ENCODE results near the gene MACROD2.

Gene MACROD2

GRCh38 chr20:14929388-14929787 is 934.1 kb downstream of the MACROD2 start:
- DNase-seq (ENCODE audit: low read depth in 4 of 4, low spot score in 1 of 4): no peak

DNA sequence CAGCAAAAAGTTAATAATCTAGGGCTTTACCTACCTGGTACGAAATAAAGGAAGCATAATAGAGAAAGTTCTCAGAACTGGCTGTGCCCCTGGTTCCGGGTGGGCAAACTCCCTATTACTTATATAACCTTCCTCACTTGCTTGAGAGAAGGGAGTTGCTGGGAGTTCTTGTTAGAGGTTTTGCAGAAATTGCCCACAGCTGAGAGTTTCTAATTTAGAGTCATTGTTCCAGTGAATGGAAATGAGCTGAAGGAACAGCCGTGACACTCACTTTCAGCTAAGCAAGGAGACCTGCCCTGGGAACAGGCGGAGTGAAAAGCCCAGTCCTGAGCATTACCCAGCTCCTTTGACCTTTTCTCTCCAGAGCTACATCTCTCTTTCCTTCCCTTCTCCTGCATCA is 936.7 kb downstream of the MACROD2 start:
- DNase-seq (ENCODE audit: low read depth in 4 of 4, low spot score in 1 of 4): no peak

GRCh38 chr20:14935285-14935684 is 940.0 kb downstream of the MACROD2 start:
- no peak for DNase-seq (ENCODE audit: low read depth in 4 of 4, low spot score in 1 of 4)

- DNase-seq (ENCODE audit: low read depth in 4 of 4, low spot score in 1 of 4): no peak
Measured at GRCh38 chr20:14937021-14937420, 941.7 kb downstream of the MACROD2 start.

DNA sequence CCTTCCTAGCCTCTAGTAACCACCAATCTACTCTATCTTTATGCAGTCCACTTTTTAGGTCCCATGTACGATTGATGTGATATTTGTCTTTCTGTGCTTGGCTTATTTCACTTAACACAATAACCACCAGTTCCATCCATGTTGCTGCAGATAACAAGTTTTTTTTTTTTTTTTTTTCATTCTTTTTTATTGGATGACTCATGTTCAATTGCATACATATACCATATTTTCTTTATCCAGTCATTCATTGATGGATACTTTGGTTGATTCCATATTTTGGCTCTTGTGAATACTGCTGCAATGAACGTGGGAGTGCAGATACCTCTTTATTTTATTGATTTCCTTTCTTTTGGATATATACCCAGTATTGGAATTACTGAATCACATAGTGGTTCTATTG is 942.5 kb downstream of the MACROD2 start:
- DNase-seq (ENCODE audit: low read depth in 4 of 4, low spot score in 1 of 4): no peak

- no peak for DNase-seq (ENCODE audit: low read depth in 4 of 4, low spot score in 1 of 4)
Measured at GRCh38 chr20:14947536-14947935, 952.2 kb downstream of the MACROD2 start.

DNA sequence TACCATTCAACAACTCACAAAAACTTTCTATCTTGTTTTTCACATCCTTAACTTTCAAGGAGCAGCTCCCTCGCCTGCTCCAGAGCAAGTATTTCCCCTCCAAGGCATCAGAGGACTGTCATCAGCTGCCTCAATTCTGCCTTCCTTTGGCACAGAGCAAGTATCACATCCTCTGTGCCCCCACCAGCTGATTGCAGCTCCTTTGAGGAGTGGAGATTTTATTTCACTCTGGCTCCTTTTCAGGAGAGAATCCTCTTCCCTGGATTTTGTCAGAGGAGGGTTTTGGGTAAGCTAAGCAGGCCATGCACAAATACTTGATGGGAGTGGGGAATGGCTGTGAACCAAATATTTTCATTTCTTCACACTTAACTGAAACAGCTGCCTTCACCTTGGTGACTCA is 952.6 kb downstream of the MACROD2 start:
- DNase-seq (ENCODE audit: low read depth in 4 of 4, low spot score in 1 of 4): no peak

GRCh38 chr20:14948416-14948815 is 953.1 kb downstream of the MACROD2 start:
- DNase-seq (ENCODE audit: low read depth in 4 of 4, low spot score in 1 of 4): no peak

DNA sequence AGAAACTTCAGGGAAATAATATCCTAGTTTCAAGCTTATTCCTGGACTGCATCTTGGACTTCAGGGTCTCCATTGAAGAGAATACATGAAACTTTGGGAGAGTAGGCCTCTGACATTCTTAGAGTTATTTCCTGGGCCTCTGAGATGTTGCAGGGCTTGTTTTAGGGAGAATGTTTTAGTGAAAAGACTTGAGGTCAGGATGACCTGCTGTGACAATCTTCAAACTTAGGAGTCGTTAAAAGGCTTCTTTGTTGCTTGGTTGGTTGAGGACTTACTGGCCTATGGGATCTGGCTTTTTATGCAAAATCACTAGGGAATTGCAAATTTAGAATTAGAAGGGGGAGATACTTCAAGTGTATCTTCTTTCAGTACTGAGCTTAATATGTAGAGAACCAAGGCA is 955.3 kb downstream of the MACROD2 start:
- DNase-seq (ENCODE audit: low read depth in 4 of 4, low spot score in 1 of 4): no peak

- no peak for DNase-seq (ENCODE audit: low read depth in 4 of 4, low spot score in 1 of 4)
Measured at GRCh38 chr20:14951105-14951504, 955.8 kb downstream of the MACROD2 start.

DNA sequence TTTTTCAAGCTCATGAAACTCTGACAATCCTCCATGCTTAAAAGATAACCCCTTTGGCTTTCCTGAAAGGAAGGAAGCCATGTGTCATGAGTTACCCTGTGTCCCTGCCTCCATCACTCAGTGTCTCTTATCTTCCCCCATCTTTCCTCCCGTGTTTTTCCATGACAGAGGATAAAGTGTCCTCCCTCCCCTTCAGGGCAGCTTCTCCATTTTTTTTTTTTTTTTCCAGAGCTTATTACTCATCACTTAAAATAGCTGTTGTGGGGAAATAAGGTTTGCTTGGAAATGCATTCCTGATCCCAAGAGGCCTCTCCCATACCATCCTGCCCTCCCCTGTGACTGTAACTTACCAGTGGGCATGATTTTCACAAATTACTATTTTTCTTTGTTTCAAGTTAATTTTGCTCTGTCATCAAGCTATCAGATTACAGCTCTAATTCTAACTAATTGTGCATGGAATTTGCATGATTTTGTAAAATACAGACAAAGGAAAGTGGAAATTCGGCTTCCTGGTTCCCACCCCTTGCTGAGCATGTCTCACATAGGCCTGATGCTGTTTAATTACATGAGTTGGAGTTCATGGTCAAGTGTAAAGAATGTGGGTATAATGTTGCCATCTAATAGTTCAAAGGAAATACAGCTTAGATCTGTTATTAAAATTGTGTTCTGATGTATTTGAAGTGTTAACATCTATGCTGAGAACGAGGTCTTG is 956.5 kb downstream of the MACROD2 start:
- DNase-seq (ENCODE audit: low read depth in 4 of 4, low spot score in 1 of 4): no peak

- DNase-seq (ENCODE audit: low read depth in 4 of 4, low spot score in 1 of 4): no peak
Measured at GRCh38 chr20:14953736-14954135, 958.4 kb downstream of the MACROD2 start.

GRCh38 chr20:14955399-14955798 is 960.1 kb downstream of the MACROD2 start:
- no peak for DNase-seq (ENCODE audit: low read depth in 4 of 4, low spot score in 1 of 4)

- DNase-seq (ENCODE audit: low read depth in 4 of 4, low spot score in 1 of 4): no peak
Measured at GRCh38 chr20:14956026-14956425, 960.7 kb downstream of the MACROD2 start.

DNA sequence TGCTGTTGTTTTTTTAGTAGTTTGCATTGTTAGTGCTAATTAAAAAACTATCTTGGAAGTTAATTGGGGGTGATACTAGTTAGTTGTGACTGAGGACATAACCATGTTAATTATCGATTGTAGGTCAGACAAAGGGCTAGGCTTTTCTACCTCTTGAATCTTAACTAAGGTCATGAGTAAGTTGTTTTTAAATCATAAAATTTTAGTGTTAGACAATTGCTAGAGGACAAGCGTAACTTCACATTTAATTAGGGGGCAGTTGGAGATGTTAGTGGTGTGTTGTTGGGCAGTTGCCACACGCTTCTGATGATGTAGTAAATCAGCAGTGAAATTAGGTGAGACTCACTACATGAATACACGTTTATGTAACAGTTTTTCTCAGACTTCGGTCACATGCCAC is 961.2 kb downstream of the MACROD2 start:
- no peak for DNase-seq (ENCODE audit: low read depth in 4 of 4, low spot score in 1 of 4)

GRCh38 chr20:14957402-14957801 is 962.1 kb downstream of the MACROD2 start:
- DNase-seq (ENCODE audit: low read depth in 4 of 4, low spot score in 1 of 4): no peak

GRCh38 chr20:14958626-14959025 is 963.3 kb downstream of the MACROD2 start:
- no peak for DNase-seq (ENCODE audit: low read depth in 4 of 4, low spot score in 1 of 4)

DNA sequence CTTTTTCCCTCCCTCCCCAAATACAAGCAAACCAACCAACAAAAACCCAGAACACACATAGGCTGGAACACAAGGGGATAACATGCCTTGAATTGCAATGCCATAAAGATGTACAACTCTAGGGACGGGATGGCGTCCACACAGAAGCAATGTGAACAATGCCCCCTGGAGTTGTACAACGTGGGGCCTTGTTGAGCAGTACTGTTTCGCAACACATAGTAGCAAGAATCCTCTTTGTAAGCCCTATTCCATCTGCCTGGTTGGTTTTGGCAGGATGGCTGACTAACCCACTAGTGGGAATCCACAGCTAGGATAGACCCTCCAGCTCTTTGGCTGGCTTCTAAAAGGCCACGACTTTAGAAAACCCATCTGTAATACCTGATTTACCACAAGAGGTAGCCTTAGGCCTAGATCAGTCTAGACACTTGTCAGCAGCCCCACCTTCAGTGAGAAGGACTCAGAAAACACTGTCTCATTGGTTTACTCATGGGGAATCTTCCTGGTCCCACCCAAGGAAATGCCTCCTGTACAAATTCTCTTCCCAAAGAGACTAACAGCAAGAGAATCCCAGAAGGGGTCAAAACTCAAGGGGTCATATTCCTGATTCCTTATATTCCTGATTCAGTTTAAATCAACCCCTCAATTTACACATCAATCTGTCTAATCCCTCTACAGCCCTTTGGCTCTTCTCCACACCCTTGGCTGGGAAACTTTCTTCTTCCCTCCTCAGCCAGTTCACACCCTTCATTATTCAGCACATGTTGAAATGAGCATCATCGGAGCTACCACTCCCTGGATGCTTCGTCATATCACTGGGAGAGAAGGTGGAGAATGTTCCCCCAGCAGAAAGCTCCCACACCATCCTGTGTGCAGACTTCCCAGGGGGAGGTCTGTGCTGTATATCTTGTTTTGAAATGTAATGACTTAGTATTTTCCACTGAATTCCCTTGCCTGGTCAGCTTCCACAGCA is 964.5 kb downstream of the MACROD2 start:
- no peak for DNase-seq (ENCODE audit: low read depth in 4 of 4, low spot score in 1 of 4)

GRCh38 chr20:14960831-14961230 is 965.5 kb downstream of the MACROD2 start:
- no peak for DNase-seq (ENCODE audit: low read depth in 4 of 4, low spot score in 1 of 4)

DNA sequence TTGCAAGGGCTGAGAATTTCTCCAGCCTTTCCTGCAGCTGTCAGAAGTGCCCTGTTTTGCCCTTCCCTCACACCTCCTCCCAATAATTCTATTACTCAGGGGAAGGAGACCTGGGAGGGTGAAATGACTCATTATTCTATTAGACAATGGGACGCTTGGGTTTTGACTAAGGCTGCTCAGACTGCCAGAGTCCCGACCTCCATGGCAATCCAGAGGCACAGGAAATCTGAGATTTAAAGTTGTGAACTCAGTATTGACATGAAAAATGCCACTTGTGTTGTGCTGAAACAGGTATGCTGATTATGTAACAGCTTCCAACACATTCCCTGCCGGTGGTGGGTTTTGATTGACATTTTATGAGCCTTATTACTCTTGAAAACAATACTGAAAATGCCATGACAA is 967.9 kb downstream of the MACROD2 start:
- no peak for DNase-seq (ENCODE audit: low read depth in 4 of 4, low spot score in 1 of 4)

- no peak for DNase-seq (ENCODE audit: low read depth in 4 of 4, low spot score in 1 of 4)
Measured at GRCh38 chr20:14966203-14966602, 970.9 kb downstream of the MACROD2 start.

GRCh38 chr20:14966808-14967207 is 971.5 kb downstream of the MACROD2 start:
- no peak for DNase-seq (ENCODE audit: low read depth in 4 of 4, low spot score in 1 of 4)
